ENCODE results near the gene C20orf204.
"Not testable (repeated sequence)": the region's sequence is repeated elsewhere in the genome, so short reads cannot be mapped to it uniquely, and the experiment has no call there.

Gene C20orf204

GRCh38 chr20:64086801-64087200 lies 50.8 kb downstream of the C20orf204 start:
- DNase-seq, result no peak

GRCh38 chr20:64087226-64087825 lies 51.3 kb downstream of the C20orf204 start:
- DNase-seq, result not testable (repeated sequence)

- DNase-seq, result not testable (repeated sequence)
Measured at GRCh38 chr20:64088586-64088985, 52.6 kb downstream of the C20orf204 start.
